Measurements from ENCODE around the gene ELK3. TPM values are rescaled to one million over a fixed set of nuclear protein-coding genes. Genes with fewer than 3 reads are reported as not detected.

ELK3 gene
- total and polyA plus RNA-seq, 9 of the 15 experiments (the other 6 are each of a cell fraction or from before 2014, with no cell fraction given): 1.5 to 5.5 (median 2.9) TPM

DNA sequence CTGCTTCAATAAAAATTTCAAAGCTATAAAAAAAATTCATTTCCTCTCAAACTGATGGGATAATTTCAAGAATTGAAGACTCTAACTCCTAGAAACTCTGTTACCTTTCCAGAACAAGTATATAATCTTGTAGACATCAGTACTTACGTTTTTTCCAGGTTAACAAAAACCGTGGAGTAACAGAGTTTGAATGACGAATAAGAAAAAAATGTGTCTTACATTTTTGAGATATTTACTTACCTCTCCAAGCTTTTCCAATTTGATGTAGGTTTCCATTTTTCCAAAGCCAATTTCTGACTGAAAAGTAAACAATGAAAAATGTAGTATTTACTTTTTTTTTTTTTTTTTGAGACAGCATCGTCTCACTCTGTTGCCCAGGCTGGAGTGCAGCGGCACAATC lies 105.9 kb downstream of the ELK3 start:
- H3K9me3 ChIP-seq (replicated peaks; ENCODE audit: control insufficient read depth, insufficient read depth, low read depth, low read length): no peaks in the 10 kb centered on the region
- intact Hi-C loops (cut with micrococcal nuclease): loop anchor here (10.0 kb wide), 1 partner anchor 215 kb away; no protein-coding TSS in a partner anchor
- no TSS peak for BruUV-seq (replicated peaks)
- no peak for TF ChIP-seq BACH1 (tag; IDR thresholded peaks at IDR 0.05)
- no peak for TF ChIP-seq ZKSCAN3 (CRISPR knock-in tag; IDR thresholded peaks at IDR 0.05)
- TF ChIP-seq STAT5A (IDR thresholded peaks at IDR 0.05; ENCODE audit: borderline replicate concordance, low read length): no peak
- no peak for TF ChIP-seq ETS2 (tag; IDR thresholded peaks at IDR 0.05; ENCODE audit: borderline replicate concordance, poor library complexity, severe bottlenecking)
- TF ChIP-seq ZNF551 (CRISPR knock-in tag; IDR thresholded peaks at IDR 0.05): no peak
- TF ChIP-seq, protein P1, sequence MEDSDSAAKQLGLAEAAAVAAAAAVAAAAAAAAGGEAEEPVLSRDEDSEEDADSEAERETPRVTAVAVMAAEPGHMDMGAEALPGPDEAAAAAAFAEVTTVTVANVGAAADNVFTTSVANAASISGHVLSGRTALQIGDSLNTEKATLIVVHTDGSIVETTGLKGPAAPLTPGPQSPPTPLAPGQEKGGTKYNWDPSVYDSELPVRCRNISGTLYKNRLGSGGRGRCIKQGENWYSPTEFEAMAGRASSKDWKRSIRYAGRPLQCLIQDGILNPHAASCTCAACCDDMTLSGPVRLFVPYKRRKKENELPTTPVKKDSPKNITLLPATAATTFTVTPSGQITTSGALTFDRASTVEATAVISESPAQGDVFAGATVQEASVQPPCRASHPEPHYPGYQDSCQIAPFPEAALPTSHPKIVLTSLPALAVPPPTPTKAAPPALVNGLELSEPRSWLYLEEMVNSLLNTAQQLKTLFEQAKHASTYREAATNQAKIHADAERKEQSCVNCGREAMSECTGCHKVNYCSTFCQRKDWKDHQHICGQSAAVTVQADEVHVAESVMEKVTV (CRISPR knock-in tag; IDR thresholded peaks at IDR 0.05): no peak
- no peak for TF ChIP-seq ADNP (tag; IDR thresholded peaks at IDR 0.05)
- TF ChIP-seq ZNF766 (CRISPR knock-in tag; conservative IDR thresholded peaks at IDR 0.05): no peak
- TF ChIP-seq ZNF830 (CRISPR knock-in tag; IDR thresholded peaks at IDR 0.05): no peak
- TF ChIP-seq ZFP36 (IDR thresholded peaks at IDR 0.05; ENCODE audit: low read depth, low read length, partially characterized antibody): no peak
- TF ChIP-seq HLTF (IDR thresholded peaks at IDR 0.05): no peak
- no peak for TF ChIP-seq ZNF41 (CRISPR knock-in tag; conservative IDR thresholded peaks at IDR 0.05)
- no peak for TF ChIP-seq ZBTB7A (IDR thresholded peaks at IDR 0.05; ENCODE audit: borderline replicate concordance, control insufficient read depth, low read depth, low read length)
- TF ChIP-seq SIX5 (IDR thresholded peaks at IDR 0.05; ENCODE audit: borderline replicate concordance in 1 of 2, insufficient read depth in 1 of 2, low read depth in 1 of 2, low read length in 2 of 2): no peak
- TF ChIP-seq, protein P2, sequence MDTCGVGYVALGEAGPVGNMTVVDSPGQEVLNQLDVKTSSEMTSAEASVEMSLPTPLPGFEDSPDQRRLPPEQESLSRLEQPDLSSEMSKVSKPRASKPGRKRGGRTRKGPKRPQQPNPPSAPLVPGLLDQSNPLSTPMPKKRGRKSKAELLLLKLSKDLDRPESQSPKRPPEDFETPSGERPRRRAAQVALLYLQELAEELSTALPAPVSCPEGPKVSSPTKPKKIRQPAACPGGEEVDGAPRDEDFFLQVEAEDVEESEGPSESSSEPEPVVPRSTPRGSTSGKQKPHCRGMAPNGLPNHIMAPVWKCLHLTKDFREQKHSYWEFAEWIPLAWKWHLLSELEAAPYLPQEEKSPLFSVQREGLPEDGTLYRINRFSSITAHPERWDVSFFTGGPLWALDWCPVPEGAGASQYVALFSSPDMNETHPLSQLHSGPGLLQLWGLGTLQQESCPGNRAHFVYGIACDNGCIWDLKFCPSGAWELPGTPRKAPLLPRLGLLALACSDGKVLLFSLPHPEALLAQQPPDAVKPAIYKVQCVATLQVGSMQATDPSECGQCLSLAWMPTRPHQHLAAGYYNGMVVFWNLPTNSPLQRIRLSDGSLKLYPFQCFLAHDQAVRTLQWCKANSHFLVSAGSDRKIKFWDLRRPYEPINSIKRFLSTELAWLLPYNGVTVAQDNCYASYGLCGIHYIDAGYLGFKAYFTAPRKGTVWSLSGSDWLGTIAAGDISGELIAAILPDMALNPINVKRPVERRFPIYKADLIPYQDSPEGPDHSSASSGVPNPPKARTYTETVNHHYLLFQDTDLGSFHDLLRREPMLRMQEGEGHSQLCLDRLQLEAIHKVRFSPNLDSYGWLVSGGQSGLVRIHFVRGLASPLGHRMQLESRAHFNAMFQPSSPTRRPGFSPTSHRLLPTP (IDR thresholded peaks at IDR 0.05; ENCODE audit: borderline replicate concordance, extremely low read depth, insufficient read length): no peak
- TF ChIP-seq, protein P3, sequence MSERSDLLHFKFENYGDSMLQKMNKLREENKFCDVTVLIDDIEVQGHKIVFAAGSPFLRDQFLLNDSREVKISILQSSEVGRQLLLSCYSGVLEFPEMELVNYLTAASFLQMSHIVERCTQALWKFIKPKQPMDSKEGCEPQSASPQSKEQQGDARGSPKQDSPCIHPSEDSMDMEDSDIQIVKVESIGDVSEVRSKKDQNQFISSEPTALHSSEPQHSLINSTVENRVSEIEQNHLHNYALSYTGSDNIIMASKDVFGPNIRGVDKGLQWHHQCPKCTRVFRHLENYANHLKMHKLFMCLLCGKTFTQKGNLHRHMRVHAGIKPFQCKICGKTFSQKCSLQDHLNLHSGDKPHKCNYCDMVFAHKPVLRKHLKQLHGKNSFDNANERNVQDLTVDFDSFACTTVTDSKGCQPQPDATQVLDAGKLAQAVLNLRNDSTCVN (CRISPR knock-in tag; IDR thresholded peaks at IDR 0.05): no peak
- no peak for TF ChIP-seq ZNF79 (CRISPR knock-in tag; IDR thresholded peaks at IDR 0.05; ENCODE audit: low read depth)
- WGBS (ENCODE audit: insufficient coverage, low coverage, missing lambda C conversion rate): 93% methylated on average over 5 of the region's 5 CpGs
- H3K9ac ChIP-seq (ENCODE audit: insufficient read depth in 1 of 2, low read depth in 2 of 2, low read length in 2 of 2): no peak overlapping the region
- no peak for ATAC-seq
- H3K79me2 ChIP-seq (ENCODE audit: control insufficient read depth, insufficient read depth, low read length): no peaks in the 10 kb centered on the region; the same call in 1 of the 3 replicates
- peaks cover 30% of the 10 kb centered on the region; the same call in 2 of the 3 replicates for H3K36me3 ChIP-seq (ENCODE audit: control insufficient read depth, insufficient read depth, low read length)
- H2AFZ ChIP-seq (ENCODE audit: low read depth, low read length): no peak overlapping the region
- DNase-seq (ENCODE audit: extremely low read depth in 1 of 4, low spot score in 3 of 4): no peak
- H3K9me1 ChIP-seq (ENCODE audit: control insufficient read depth, insufficient read depth, low read length): no peaks in the 10 kb centered on the region
- H4K20me1 ChIP-seq (replicated peaks; ENCODE audit: control insufficient read depth, insufficient read depth, low read length): no peaks in the 10 kb centered on the region
- no peak overlapping the region for H3K4me3 ChIP-seq
- no peak overlapping the region for H3K4me2 ChIP-seq (ENCODE audit: insufficient read depth, low read length)
- ChIA-PET POLR2A (no interaction called here), CTCF (ENCODE audit: low intra/inter-chr PET ratio) (no interaction called here)
- H3K4me1 ChIP-seq (replicated peaks in 1 of 2; ENCODE audit: control insufficient read depth in 2 of 2, insufficient read depth in 2 of 2, low read length in 2 of 2): no peaks in the 10 kb centered on the region
- in situ Hi-C loops (cut with MboI): no loop called here
- no peak overlapping the region for H3K27ac ChIP-seq (ENCODE audit: extremely low read depth, low read depth, low read length)
- no peak for FAIRE-seq
- H3K27me3 ChIP-seq (ENCODE audit: control insufficient read depth in 2 of 2, insufficient read depth in 2 of 2, low read length in 2 of 2): no peaks in the 10 kb centered on the region
